NB4 (cell line): ENCODE results near the gene HERPUD1.

Experiments used
- CTCF ChIP-seq: IDR thresholded peaks from one replicate; pipeline ENCODE4 v1.5.1; 2012; ENCODE audit warnings: low read depth, low read length
- MAX ChIP-seq: IDR thresholded peaks from 2 replicates; pipeline ENCODE4 v1.6.1; 2011; ENCODE audit warnings: low read depth, low read length
- POLR2A ChIP-seq: IDR thresholded peaks from 2 replicates; pipeline ENCODE4 v1.6.1; 2011; ENCODE audit warnings: mild to moderate bottlenecking; ENCODE audit not compliant: insufficient read length; ENCODE audit errors: extremely low read depth

GRCh38 chr16:56888806-56889205 is 43.1 kb upstream of the HERPUD1 start:
- no peak for TF ChIP-seq CTCF
- no peak for TF ChIP-seq POLR2A
- TF ChIP-seq MAX, result no peak
